Immature natural killer cell (primary cell): ENCODE measurements around the gene B3GNT7. TPM values are rescaled to one million over a fixed set of nuclear protein-coding genes. Genes with fewer than 3 reads are reported as not detected.
"Not testable (repeated sequence)": the region's sequence is repeated elsewhere in the genome, so short reads cannot be mapped to it uniquely, and the experiment has no call there.

ENCODE experiments used
- DNase-seq, 3 donors: peaks; one replicate each; pipeline ENCODE4 v3.0.0; 2022; ENCODE audit warnings: mixed read lengths in 1 of 3
- H3K27ac Mint-ChIP-seq, 6 donors: one replicate each; pipeline ENCODE4 v1.8.0; 2020; ENCODE audit warnings: mixed read lengths in 6 of 6, mild to moderate bottlenecking in 5 of 6, inconsistent platforms in 4 of 6, moderate library complexity in 3 of 6
- H3K27me3 Mint-ChIP-seq, 3 donors: one replicate each; pipeline ENCODE4 v1.8.0; 2020 to 2021; ENCODE audit warnings: low read depth in 3 of 3, mild to moderate bottlenecking in 3 of 3, mixed read lengths in 3 of 3, moderate library complexity in 3 of 3, inconsistent platforms in 1 of 3
- H3K36me3 Mint-ChIP-seq, 3 donors: one replicate each; pipeline ENCODE4 v1.8.0; 2020; ENCODE audit warnings: mixed read lengths in 3 of 3, inconsistent platforms in 2 of 3, mild to moderate bottlenecking in 2 of 3
- H3K4me1 Mint-ChIP-seq, 2 donors: one replicate each; pipeline ENCODE4 v1.8.0; 2020; ENCODE audit warnings: inconsistent platforms in 2 of 2, mild to moderate bottlenecking in 2 of 2, mixed read lengths in 2 of 2, moderate library complexity in 1 of 2
- H3K4me3 Mint-ChIP-seq, 5 donors: one replicate each; pipeline ENCODE4 v1.8.0; 2020; ENCODE audit warnings: mild to moderate bottlenecking in 5 of 5, mixed read lengths in 5 of 5, inconsistent platforms in 3 of 5, moderate library complexity in 3 of 5
- H3K9me3 Mint-ChIP-seq, 6 donors: one replicate each; pipeline ENCODE4 v1.8.0; 2020; ENCODE audit warnings: mild to moderate bottlenecking in 6 of 6, mixed read lengths in 6 of 6, inconsistent platforms in 4 of 6, moderate library complexity in 3 of 6
- polyA plus RNA-seq, 3 donors: library from polyadenylated mRNA; unstranded; fragments of 300-500 nt; fragmentation: Illumina TruSeq; gene quantifications; one replicate each; pipeline ENCODE4 v1.2.3, GENCODE V29; 2021

Gene B3GNT7
- polyA plus RNA-seq, 3 donors from 2014 or later = 5.8 to 8.9 (median 7.8) TPM

GRCh38 chr2:231421051-231421580 lies 25.6 kb downstream of the B3GNT7 start:
- H3K4me3 Mint-ChIP-seq = no peak overlapping the region
- peak overlapping the region in 5 of 6 donors; percentile 74 to 100 (median 85) for H3K27ac Mint-ChIP-seq
- no peaks in the 10 kb centered on the region for H3K9me3 Mint-ChIP-seq
- peaks cover 0 to 10% (median 9%) of the 10 kb centered on the region in 3 donors for H3K27me3 Mint-ChIP-seq
- DNase-seq = no peak
- no peaks in the 10 kb centered on the region for H3K36me3 Mint-ChIP-seq
- H3K4me1 Mint-ChIP-seq = peaks cover 21 to 23% of the 10 kb centered on the region in 2 donors

- peaks cover 31 to 33% of the 10 kb centered on the region in 2 donors for H3K4me1 Mint-ChIP-seq
- H3K27me3 Mint-ChIP-seq = peaks cover 4 to 19% (median 18%) of the 10 kb centered on the region in 3 donors
- peak overlapping the region; percentile 82 to 100 (median 86) for H3K27ac Mint-ChIP-seq
Measured at GRCh38 chr2:231422056-231422455, 26.5 kb downstream of the B3GNT7 start.

GRCh38 chr2:231423176-231423575 lies 27.7 kb downstream of the B3GNT7 start:
- Mint-ChIP-seq H3K27ac (peak overlapping the region; percentile 49 to 100 (median 70)), H3K4me3 (no peak overlapping the region), H3K27me3 (peaks cover 6 to 26% (median 17%) of the 10 kb centered on the region in 3 donors), H3K9me3 (no peaks in the 10 kb centered on the region), H3K36me3 (no peaks in the 10 kb centered on the region), H3K4me1 (peaks cover 34 to 43% of the 10 kb centered on the region in 2 donors)
- DNase-seq = no peak

More at GRCh38 chr2:231422056-231422455, 26.5 kb downstream of the B3GNT7 start:
- Mint-ChIP-seq H3K36me3 (no peaks in the 10 kb centered on the region), H3K9me3 (no peaks in the 10 kb centered on the region), H3K4me3 (peak overlapping the region in 1 of 5 donors; percentile 7)
- DNase-seq = peak in 1 of 3 donors; percentile 44

- Mint-ChIP-seq H3K9me3 (peaks cover 0 to 4% (median under 1%) of the 10 kb centered on the region in 6 donors), H3K27me3 (peaks cover 9 to 27% (median 21%) of the 10 kb centered on the region in 3 donors), H3K4me3 (peak overlapping the region; percentile 88 to 98 (median 92)), H3K27ac (peak overlapping the region; percentile 100), H3K4me1 (peaks cover 34 to 50% of the 10 kb centered on the region in 2 donors), H3K36me3 (peaks cover 0 to 9% (median 6%) of the 10 kb centered on the region in 3 donors)
- peak; percentile 53 to 58 (median 55) for DNase-seq
Measured at GRCh38 chr2:231425291-231425810, 29.8 kb downstream of the B3GNT7 start.

- peaks cover 4 to 16% (median 13%) of the 10 kb centered on the region in 3 donors for H3K36me3 Mint-ChIP-seq
- peak overlapping the region; percentile 100 for H3K27ac Mint-ChIP-seq
- peak overlapping the region; percentile 88 to 98 (median 92) for H3K4me3 Mint-ChIP-seq
- peaks cover 9 to 28% (median 22%) of the 10 kb centered on the region in 3 donors for H3K27me3 Mint-ChIP-seq
- H3K9me3 Mint-ChIP-seq = peaks cover 0 to 11% (median 5%) of the 10 kb centered on the region in 6 donors
- DNase-seq = peak; percentile 92 to 98 (median 97)
- peaks cover 34 to 51% of the 10 kb centered on the region in 2 donors for H3K4me1 Mint-ChIP-seq
Measured at GRCh38 chr2:231425811-231426703, 30.5 kb downstream of the B3GNT7 start.

- Mint-ChIP-seq H3K9me3 (peaks cover 4 to 21% (median 16%) of the 10 kb centered on the region in 6 donors), H3K36me3 (peaks cover 14 to 27% (median 23%) of the 10 kb centered on the region in 3 donors), H3K4me3 (peak overlapping the region; percentile 88 to 98 (median 92)), H3K27ac (peak overlapping the region; percentile 100), H3K4me1 (peaks cover 29 to 48% of the 10 kb centered on the region in 2 donors), H3K27me3 (peaks cover 17 to 29% (median 26%) of the 10 kb centered on the region in 3 donors)
- peak in 2 of 3 donors; percentile 39 to 45 for DNase-seq
Measured at GRCh38 chr2:231427116-231427515, 31.6 kb downstream of the B3GNT7 start.

GRCh38 chr2:231429152-231429551 lies 33.6 kb downstream of the B3GNT7 start:
- Mint-ChIP-seq H3K4me1 (peaks cover 33 to 44% of the 10 kb centered on the region in 2 donors), H3K36me3 (peaks cover 21 to 42% (median 31%) of the 10 kb centered on the region in 3 donors), H3K27ac (peak overlapping the region; percentile 37 to 83 (median 64)), H3K4me3 (peak overlapping the region in 1 of 5 donors; percentile 33), H3K9me3 (peaks cover 4 to 22% (median 16%) of the 10 kb centered on the region in 6 donors), H3K27me3 (peaks cover 17 to 29% (median 26%) of the 10 kb centered on the region in 3 donors)
- DNase-seq = no peak

GRCh38 chr2:231429901-231430300 lies 34.4 kb downstream of the B3GNT7 start:
- DNase-seq = no peak
- Mint-ChIP-seq H3K9me3 (peaks cover 4 to 22% (median 16%) of the 10 kb centered on the region in 6 donors), H3K27ac (peak overlapping the region; percentile 37 to 85 (median 58)), H3K27me3 (peaks cover 17 to 29% (median 26%) of the 10 kb centered on the region in 3 donors), H3K36me3 (peaks cover 22 to 43% (median 32%) of the 10 kb centered on the region in 3 donors), H3K4me3 (no peak overlapping the region), H3K4me1 (peaks cover 32 to 40% of the 10 kb centered on the region in 2 donors)

- peak overlapping the region in 1 of 5 donors; percentile 38 for H3K4me3 Mint-ChIP-seq
- peaks cover 22 to 44% (median 33%) of the 10 kb centered on the region in 3 donors for H3K36me3 Mint-ChIP-seq
- H3K4me1 Mint-ChIP-seq = peaks cover 27 to 35% of the 10 kb centered on the region in 2 donors
- peak overlapping the region in 4 of 6 donors; percentile 31 to 81 (median 46) for H3K27ac Mint-ChIP-seq
- H3K9me3 Mint-ChIP-seq = peaks cover 4 to 22% (median 16%) of the 10 kb centered on the region in 6 donors
- not testable (repeated sequence) for DNase-seq
- H3K27me3 Mint-ChIP-seq = peaks cover 17 to 25% (median 23%) of the 10 kb centered on the region in 3 donors
Measured at GRCh38 chr2:231430437-231430836, 34.9 kb downstream of the B3GNT7 start.

- DNase-seq = no peak
- H3K36me3 Mint-ChIP-seq = peaks cover 22 to 46% (median 35%) of the 10 kb centered on the region in 3 donors
- peaks cover 15% of the 10 kb centered on the region in 3 donors for H3K27me3 Mint-ChIP-seq
- H3K4me1 Mint-ChIP-seq = peaks cover 15 to 23% of the 10 kb centered on the region in 2 donors
- H3K4me3 Mint-ChIP-seq = no peak overlapping the region
- peaks cover 4 to 22% (median 16%) of the 10 kb centered on the region in 6 donors for H3K9me3 Mint-ChIP-seq
- H3K27ac Mint-ChIP-seq = peak overlapping the region in 3 of 6 donors; percentile 1 to 37 (median 31)
Measured at GRCh38 chr2:231431606-231432005, 36.1 kb downstream of the B3GNT7 start.

GRCh38 chr2:231433990-231434389 lies 38.5 kb downstream of the B3GNT7 start:
- H3K9me3 Mint-ChIP-seq = peaks cover 4 to 22% (median 16%) of the 10 kb centered on the region in 6 donors
- H3K27ac Mint-ChIP-seq = peak overlapping the region in 3 of 6 donors; percentile 44 to 81 (median 71)
- H3K27me3 Mint-ChIP-seq = peaks cover 3 to 12% (median 10%) of the 10 kb centered on the region in 3 donors
- H3K4me3 Mint-ChIP-seq = no peak overlapping the region
- DNase-seq = no peak
- peaks cover 22 to 49% (median 35%) of the 10 kb centered on the region in 3 donors for H3K36me3 Mint-ChIP-seq
- H3K4me1 Mint-ChIP-seq = peaks cover 7% of the 10 kb centered on the region in 2 donors

- Mint-ChIP-seq H3K4me1 (peaks cover under 1 to 7% of the 10 kb centered on the region in 2 donors), H3K36me3 (peaks cover 9 to 24% (median 13%) of the 10 kb centered on the region in 3 donors), H3K9me3 (peaks cover 1 to 3% (median 2%) of the 10 kb centered on the region in 6 donors)
Measured at GRCh38 chr2:231436957-231437356, 41.4 kb downstream of the B3GNT7 start.

GRCh38 chr2:231449503-231450054 lies 54.1 kb downstream of the B3GNT7 start:
- peaks cover 5 to 8% of the 10 kb centered on the region in 2 donors for H3K4me1 Mint-ChIP-seq
- no peak for DNase-seq
- no peak overlapping the region for H3K4me3 Mint-ChIP-seq
- H3K36me3 Mint-ChIP-seq = peaks cover 3 to 14% (median 7%) of the 10 kb centered on the region in 3 donors
- no peaks in the 10 kb centered on the region for H3K9me3 Mint-ChIP-seq
- peaks cover 11 to 24% (median 13%) of the 10 kb centered on the region in 3 donors for H3K27me3 Mint-ChIP-seq
- no peak overlapping the region for H3K27ac Mint-ChIP-seq

More at GRCh38 chr2:231436957-231437356, 41.4 kb downstream of the B3GNT7 start:
- Mint-ChIP-seq H3K27me3 (peaks cover 0 to 3% (median 2%) of the 10 kb centered on the region in 3 donors), H3K27ac (peak overlapping the region in 2 of 6 donors; percentile 20 to 40), H3K4me3 (no peak overlapping the region)
- DNase-seq = no peak
